22Rv1 (cell line): ENCODE measurements around the gene HOXD10.

ENCODE experiments used
- H3K27ac ChIP-seq: fragments of 450-650 bp; 2 replicates; pipeline ENCODE4 v1.5.1; 2017
- ZFX ChIP-seq: fragments of 450-650 bp; IDR thresholded peaks from 2 replicates; pipeline ENCODE4 v1.6.1; 2017; ENCODE audit warnings: antibody characterized with exemption, borderline replicate concordance
- TF ChIP-seq, protein P1 (sequence below): fragments of 450-650 bp; IDR thresholded peaks from 2 replicates; pipeline ENCODE4 v1.5.1; 2017; ENCODE audit warnings: mild to moderate bottlenecking

Gene HOXD10

DNA sequence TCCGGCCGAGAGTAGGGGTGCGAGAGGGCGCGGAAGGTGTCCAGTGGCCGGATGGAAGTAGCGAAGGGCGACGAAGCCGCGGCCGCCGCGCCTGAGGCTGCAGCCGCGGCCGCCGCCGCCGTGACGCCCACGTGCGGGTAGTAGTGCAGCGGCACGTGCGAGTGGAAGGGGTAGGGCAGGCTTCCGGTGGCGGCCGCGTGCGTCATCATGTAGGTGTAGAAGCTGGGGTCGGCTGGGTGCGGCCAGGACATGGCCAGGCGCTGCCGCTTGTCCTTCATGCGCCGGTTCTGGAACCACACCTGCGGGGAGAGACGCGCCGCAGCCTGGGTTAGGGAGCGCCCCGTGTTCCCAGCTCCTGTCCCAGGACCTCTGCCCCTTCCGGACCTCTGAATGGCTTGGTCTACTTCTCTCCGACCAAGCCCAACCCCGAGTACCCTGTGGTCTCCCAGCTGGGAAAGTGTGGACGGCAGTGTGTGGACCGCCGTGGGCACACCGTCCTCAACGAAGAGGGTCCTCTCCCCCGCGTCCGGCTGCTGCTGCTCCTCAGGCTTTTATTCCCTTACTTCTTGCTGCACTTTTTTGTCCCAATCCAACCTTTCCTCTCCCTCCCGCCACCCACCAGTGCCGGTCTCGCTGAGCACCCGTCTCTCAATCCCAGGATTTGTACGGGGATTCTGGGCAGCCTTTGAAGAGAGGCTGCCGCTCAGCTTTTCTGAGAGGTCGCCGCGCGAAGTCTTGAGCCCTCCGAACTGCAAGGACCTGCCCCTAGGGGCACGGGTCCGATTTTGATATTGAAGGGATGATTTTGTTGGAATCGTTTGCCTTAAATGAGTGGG is 35.8 kb upstream of the HOXD10 start:
- H3K27ac ChIP-seq = no peak overlapping the region
- TF ChIP-seq, protein P1, sequence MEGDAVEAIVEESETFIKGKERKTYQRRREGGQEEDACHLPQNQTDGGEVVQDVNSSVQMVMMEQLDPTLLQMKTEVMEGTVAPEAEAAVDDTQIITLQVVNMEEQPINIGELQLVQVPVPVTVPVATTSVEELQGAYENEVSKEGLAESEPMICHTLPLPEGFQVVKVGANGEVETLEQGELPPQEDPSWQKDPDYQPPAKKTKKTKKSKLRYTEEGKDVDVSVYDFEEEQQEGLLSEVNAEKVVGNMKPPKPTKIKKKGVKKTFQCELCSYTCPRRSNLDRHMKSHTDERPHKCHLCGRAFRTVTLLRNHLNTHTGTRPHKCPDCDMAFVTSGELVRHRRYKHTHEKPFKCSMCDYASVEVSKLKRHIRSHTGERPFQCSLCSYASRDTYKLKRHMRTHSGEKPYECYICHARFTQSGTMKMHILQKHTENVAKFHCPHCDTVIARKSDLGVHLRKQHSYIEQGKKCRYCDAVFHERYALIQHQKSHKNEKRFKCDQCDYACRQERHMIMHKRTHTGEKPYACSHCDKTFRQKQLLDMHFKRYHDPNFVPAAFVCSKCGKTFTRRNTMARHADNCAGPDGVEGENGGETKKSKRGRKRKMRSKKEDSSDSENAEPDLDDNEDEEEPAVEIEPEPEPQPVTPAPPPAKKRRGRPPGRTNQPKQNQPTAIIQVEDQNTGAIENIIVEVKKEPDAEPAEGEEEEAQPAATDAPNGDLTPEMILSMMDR = no peak
- TF ChIP-seq ZFX = no peak

DNA sequence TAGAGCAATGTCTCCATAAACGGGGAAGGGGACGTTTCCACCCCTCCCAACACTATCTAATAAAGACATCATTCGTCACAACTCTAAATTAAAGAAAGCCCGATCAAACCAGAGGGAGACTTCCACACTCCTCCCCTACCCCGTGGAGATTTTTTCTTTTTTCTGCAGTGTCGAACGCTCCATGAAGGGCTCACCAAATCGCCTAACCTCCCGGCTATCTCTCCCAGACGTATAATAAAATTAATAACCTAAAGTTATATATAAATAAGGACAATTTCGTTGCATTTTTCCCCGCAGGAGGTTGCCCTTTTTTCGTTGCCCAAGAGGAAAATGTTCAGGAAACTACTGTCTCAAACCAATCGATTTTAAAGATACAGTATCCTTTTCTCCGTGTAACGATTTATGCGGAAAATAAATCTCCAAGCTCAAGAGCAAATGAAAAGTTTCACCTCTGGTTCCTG is 35.2 kb upstream of the HOXD10 start:
- H3K27ac ChIP-seq = no peak overlapping the region
- TF ChIP-seq, protein P1 = no peak
- no peak for TF ChIP-seq ZFX

DNA sequence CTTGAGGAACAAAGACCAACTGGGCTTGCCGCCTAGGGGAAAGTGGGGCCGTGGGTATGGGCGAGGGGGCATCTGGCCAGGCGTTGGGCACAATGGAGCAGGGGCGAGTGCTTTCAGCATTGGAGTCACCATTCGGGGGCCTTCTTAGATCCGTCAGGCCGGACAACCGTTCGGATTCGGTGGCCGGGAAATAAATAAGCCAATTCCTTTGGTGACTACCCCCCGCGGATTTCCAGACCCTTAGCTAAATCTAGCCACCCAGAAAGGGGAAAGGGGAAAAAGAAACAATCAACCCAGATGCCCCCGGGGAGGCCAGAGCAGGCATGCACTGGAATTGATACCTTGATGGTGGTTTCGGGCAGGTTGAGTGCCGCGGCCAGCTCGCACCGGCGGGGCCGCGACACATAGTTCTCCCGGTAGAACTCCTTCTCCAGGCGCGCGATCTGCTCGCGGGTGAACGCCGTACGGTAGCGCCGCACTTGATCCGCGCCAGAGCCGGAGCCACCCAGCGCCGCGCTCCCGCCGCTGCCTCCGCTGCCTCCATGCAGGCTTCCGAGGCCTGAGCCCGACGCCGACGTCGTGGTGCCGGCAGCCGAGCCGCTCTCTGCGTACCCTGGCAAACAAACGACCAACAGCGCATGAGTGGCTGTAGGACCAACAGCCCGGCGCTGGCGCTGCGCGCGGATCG is 34.6 kb upstream of the HOXD10 start:
- H3K27ac ChIP-seq = no peak overlapping the region
- TF ChIP-seq ZFX = no peak
- TF ChIP-seq, protein P1 = no peak

DNA sequence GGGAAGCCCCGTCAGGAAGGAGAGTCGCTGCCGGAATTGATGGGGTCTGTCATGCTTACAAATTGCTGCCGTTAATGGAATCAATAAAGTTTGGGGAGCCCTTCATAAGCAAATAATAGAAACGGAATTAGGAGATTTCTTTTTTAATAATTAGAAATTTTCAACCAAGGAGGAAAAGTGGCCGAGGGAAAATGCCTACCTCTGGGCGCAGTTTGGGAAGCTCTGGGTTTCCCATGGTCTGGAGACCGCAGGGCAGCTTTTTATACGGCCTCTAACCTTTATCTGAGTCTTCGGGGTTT is 34.1 kb upstream of the HOXD10 start:
- no peak for TF ChIP-seq ZFX
- TF ChIP-seq, protein P1 = no peak
- no peak overlapping the region for H3K27ac ChIP-seq

DNA sequence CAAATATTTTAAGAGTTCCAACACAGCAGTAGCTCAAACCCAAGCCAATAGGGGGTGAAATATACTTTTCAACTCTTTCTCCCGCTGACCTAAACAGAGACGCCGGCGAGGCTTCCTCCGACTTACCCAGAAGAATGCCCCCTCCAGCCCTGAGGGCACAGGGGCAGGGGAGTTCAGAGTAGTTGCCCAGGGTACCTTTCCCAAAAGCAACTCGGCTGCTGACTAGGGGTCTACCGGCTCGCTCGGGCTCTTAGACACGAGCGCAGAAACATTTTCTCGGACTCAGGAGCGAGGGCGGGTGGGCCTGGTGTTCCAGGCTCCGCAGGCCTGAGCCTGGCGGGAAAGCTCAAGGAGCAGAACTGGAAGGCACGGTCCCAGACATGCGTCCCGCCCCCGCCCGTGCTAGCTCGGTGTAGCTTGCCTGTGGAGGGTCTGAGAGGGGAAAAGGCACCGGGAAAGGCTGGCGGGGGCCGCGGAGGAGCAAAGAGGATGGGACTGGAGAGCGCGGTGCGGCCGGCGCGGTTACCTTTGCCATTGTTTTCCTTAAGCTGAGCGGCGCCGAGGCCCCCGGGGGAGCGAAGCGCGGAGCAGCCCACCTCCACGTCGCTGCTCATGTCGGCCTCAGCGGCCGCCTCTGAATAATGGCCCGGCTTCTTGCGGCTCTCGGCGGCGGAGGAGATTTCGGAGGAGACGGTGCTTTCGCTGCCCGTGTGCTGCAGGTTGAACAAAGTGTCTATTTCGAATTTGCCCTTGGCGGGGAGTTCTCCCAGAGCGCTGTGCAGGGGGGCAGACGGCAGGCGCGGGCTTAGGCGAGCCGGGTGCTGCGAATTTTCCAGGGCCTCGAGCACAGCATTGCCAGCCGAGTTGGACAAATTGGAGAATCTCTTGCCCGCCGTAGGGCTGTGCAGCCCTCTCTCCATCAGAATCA is 33.5 kb upstream of the HOXD10 start:
- TF ChIP-seq, protein P1 = no peak
- no peak for TF ChIP-seq ZFX
- no peak overlapping the region for H3K27ac ChIP-seq

DNA sequence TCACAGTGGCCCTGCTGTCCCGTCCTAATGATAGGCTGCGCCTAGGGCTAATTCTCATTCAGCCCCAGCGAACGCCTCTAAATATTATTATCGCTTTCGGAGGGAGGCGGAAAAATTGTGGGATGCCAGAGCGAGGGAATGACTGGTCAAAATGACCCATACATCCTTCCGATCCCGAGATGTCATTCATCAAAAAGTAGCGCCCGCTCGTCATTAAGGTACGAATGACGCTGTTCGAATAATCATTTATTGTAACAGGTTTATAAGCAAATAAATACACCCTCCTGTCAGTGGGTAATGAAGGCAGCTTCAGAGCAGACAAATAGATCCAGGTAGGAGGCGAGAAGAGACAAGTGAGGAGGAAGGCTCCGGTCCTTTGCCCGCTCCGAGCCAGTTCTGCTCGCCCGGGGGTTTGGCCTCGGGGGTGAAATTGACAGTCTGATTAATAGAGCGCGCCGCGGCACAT is 32.7 kb upstream of the HOXD10 start, which contains the start of gene EVX2:
Gene EVX2 (minus strand): TSS at position 167 of the 466 bp plus-strand sequence. CDS start 186 bp downstream, outside the sequence.
- no peak for TF ChIP-seq ZFX
- TF ChIP-seq, protein P1 = no peak

More for the DNA sequence above, 32.7 kb upstream of the HOXD10 start, which contains the start of gene EVX2:
- no peak within 1 kb of the TSS for H3K27ac ChIP-seq
